Gastroesophageal sphincter (tissue), 4 donors: Measurements from ENCODE around the gene DYSF. TPM values are rescaled to one million over a fixed set of nuclear protein-coding genes. Genes with fewer than 3 reads are reported as not detected.

ENCODE experiments used
- ATAC-seq: fragments of 150-250 bp; one replicate; pipeline ENCODE4 v1.9.1; 2016; ENCODE audit warnings: mild to moderate bottlenecking, moderate library complexity
- H3K27ac ChIP-seq, 4 donors: fragments of 200-600 bp; sonication (generic) in 3 of 4; 1 replicate in 3 of 4; 2 replicates in 1 of 4; pipeline ENCODE4 v1.5.1; 2016 to 2019
- H3K27me3 ChIP-seq: fragments of 200-600 bp; sonication (generic); one replicate; pipeline ENCODE4 v1.5.1; 2019
- H3K36me3 ChIP-seq, 2 donors: fragments of 200-600 bp; sonication (generic); one replicate each; pipeline ENCODE4 v1.5.1; 2019; ENCODE audit warnings: control low read depth in 1 of 2
- H3K4me1 ChIP-seq, 3 donors: fragments of 200-600 bp; sonication (generic); 1 replicate in 2 of 3; 2 replicates in 1 of 3; pipeline ENCODE4 v1.5.1; 2016 to 2019; ENCODE audit warnings: control low read depth in 2 of 3
- H3K4me3 ChIP-seq, 2 donors: fragments of 200-600 bp; sonication (generic); one replicate each; pipeline ENCODE4 v1.5.1; 2019; ENCODE audit warnings: mild to moderate bottlenecking in 1 of 2, moderate library complexity in 1 of 2
- H3K9me3 ChIP-seq, 3 donors: fragments of 200-600 bp; sonication (generic); one replicate each; pipeline ENCODE4 v1.5.1; 2017 to 2019; ENCODE audit warnings: control low read depth in 2 of 3
- EP300 ChIP-seq: sonication (generic); formaldehyde crosslinking; IDR thresholded peaks from one replicate; pipeline ENCODE4 v1.6.1; 2017; ENCODE audit warnings: antibody characterized with exemption, mild to moderate bottlenecking
- POLR2A ChIP-seq, 2 donors: fragments of 450-650 bp; IDR thresholded peaks; one replicate each; pipeline ENCODE4 v1.6.1; 2017; ENCODE audit warnings: antibody characterized with exemption in 2 of 2, mild to moderate bottlenecking in 2 of 2, moderate library complexity in 1 of 2
- POLR2AphosphoS5 ChIP-seq: sonication (generic); formaldehyde crosslinking; IDR thresholded peaks from one replicate; pipeline ENCODE4 v1.6.1; 2017; ENCODE audit warnings: antibody characterized with exemption
- WGBS, 2 donors: methylation state at CpG; one replicate each; pipeline ENCODE4 v1.1.5; 2018; ENCODE audit warnings: low coverage in 1 of 2; 5-methylcytosine and 5-hydroxymethylcytosine counted together
- total RNA-seq, 4 donors: library from RNA; depleted of rRNA; stranded (reverse); fragments of >200 nt; gene quantifications; one replicate each; pipeline ENCODE4 v1.1.0, GENCODE V29; 2016
- TF ChIP-seq, protein P1 (sequence below), 4 experiments: fragments of 200-600 bp in 2 of 4; fragments of 450-650 bp in 2 of 4; sonication (generic) in 1 of 4; IDR thresholded peaks; one replicate each; pipeline ENCODE4 v1.5.1; 2017 to 2019; ENCODE audit warnings: antibody characterized with exemption in 4 of 4, mild to moderate bottlenecking in 2 of 4, moderate library complexity in 2 of 4

DYSF gene
- total RNA-seq, 4 donors from 2014 or later, result 11.0 to 50.1 (median 17.4) TPM

DNA sequence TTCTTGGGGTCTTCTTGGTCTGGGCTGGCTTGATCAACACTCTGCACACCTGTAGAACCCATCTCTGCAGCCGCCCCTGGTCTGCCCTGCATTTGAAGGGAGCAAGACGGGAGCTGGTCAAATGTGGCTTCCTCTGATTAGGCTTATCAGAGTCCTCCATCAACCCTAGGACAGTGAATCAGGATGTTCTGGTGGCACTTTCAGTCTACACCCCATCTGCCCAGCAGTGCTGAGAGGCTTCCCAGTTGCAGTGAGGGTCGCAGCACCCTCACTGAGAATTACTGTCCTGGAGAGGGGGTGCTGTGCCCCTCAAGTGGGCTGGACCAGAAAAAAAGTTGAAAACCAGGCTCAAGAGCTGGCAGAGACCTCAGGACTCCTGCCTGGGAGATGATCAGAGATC lies 152.9 kb downstream of the DYSF start:
- no peaks in the 10 kb centered on the region for H3K9me3 ChIP-seq
- ATAC-seq, result no peak
- no peaks in the 10 kb centered on the region for H3K27me3 ChIP-seq
- WGBS, 2 donors, result 100% methylated on average over 1 of the region's 3 CpGs; no CpG with 5 or more reads in 1 of the 2 donors
- TF ChIP-seq POLR2A (IDR thresholded peaks at IDR 0.05) (no peak), EP300 (no peak), POLR2AphosphoS5 (no peak)
- TF ChIP-seq, protein P1, sequence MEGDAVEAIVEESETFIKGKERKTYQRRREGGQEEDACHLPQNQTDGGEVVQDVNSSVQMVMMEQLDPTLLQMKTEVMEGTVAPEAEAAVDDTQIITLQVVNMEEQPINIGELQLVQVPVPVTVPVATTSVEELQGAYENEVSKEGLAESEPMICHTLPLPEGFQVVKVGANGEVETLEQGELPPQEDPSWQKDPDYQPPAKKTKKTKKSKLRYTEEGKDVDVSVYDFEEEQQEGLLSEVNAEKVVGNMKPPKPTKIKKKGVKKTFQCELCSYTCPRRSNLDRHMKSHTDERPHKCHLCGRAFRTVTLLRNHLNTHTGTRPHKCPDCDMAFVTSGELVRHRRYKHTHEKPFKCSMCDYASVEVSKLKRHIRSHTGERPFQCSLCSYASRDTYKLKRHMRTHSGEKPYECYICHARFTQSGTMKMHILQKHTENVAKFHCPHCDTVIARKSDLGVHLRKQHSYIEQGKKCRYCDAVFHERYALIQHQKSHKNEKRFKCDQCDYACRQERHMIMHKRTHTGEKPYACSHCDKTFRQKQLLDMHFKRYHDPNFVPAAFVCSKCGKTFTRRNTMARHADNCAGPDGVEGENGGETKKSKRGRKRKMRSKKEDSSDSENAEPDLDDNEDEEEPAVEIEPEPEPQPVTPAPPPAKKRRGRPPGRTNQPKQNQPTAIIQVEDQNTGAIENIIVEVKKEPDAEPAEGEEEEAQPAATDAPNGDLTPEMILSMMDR (IDR thresholded peaks at IDR 0.05), result no peak
- H3K36me3 ChIP-seq, result peaks cover 0 to 42% of the 10 kb centered on the region in 2 donors
- peaks cover 0 to 26% (median 6%) of the 10 kb centered on the region in 3 donors for H3K4me1 ChIP-seq
- no peak overlapping the region for H3K27ac ChIP-seq
- H3K4me3 ChIP-seq, result no peak overlapping the region

DNA sequence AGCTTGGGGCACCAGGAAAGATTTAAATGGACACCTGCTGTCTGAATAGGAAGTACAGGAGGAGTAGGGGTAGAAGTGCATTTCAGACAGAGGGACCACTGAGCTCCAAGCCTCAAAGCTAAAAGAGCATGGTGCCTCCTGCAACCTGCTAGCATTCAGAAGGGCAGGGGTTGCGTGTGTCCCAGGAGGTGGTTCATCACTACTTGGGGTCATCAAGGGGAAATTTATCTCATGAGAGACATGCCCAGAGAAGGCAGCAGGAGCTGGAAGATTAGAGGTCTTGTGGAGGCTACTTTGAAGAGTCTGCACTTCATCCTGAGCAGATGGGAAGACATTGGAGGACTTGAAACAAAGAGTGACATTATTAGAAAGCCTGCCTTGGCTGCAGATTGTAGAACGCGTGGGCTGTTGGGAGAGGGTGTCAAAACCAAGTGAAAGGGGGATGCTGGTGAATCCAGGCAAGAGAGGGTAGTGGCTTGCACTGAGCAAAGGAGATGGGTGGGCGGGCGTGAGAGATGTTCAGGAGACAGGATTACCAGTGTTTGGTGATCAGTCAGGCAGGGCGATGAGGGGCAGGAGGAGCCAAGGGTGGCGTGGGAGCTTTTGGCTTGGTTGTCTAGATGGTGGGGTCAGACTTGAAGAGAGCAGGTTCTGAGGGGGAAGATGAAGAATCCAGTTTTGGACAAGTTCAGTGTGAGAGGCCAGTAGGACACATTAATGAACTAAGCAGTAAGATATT lies 154.0 kb downstream of the DYSF start:
- peaks cover 0 to 26% (median 6%) of the 10 kb centered on the region in 3 donors for H3K4me1 ChIP-seq
- H3K4me3 ChIP-seq, result no peak overlapping the region
- H3K27me3 ChIP-seq, result no peaks in the 10 kb centered on the region
- ATAC-seq, result no peak
- TF ChIP-seq POLR2AphosphoS5 (no peak), POLR2A (IDR thresholded peaks at IDR 0.05) (no peak), EP300 (no peak)
- TF ChIP-seq, protein P1 (IDR thresholded peaks at IDR 0.05), result no peak
- H3K27ac ChIP-seq, result no peak overlapping the region
- WGBS, 2 donors, result 84 to 87% methylated on average over 6 to 7 of the region's 7 CpGs
- H3K36me3 ChIP-seq, result peaks cover 0 to 42% of the 10 kb centered on the region in 2 donors
- no peaks in the 10 kb centered on the region for H3K9me3 ChIP-seq

- Histone ChIP-seq H3K9me3 (no peaks in the 10 kb centered on the region), H3K4me1 (peaks cover 0 to 26% (median 6%) of the 10 kb centered on the region in 3 donors), H3K27ac (no peak overlapping the region), H3K4me3 (no peak overlapping the region), H3K27me3 (no peaks in the 10 kb centered on the region), H3K36me3 (peaks cover 0 to 40% of the 10 kb centered on the region in 2 donors)
- TF ChIP-seq POLR2A (IDR thresholded peaks at IDR 0.05) (no peak), POLR2AphosphoS5 (no peak), EP300 (no peak)
- TF ChIP-seq, protein P1 (IDR thresholded peaks at IDR 0.05), result no peak
- 77 to 83% methylated on average over 4 to 6 of the region's 6 CpGs for WGBS, 2 donors
- ATAC-seq, result no peak
Measured at GRCh38 chr2:71608034-71608433, 154.7 kb downstream of the DYSF start.

- no peaks in the 10 kb centered on the region for H3K9me3 ChIP-seq
- ATAC-seq, result no peak
- TF ChIP-seq, protein P1 (IDR thresholded peaks at IDR 0.05), result no peak
- no peak for TF ChIP-seq EP300
- no peaks in the 10 kb centered on the region for H3K27me3 ChIP-seq
- H3K4me1 ChIP-seq, result peaks cover 0 to 22% (median 6%) of the 10 kb centered on the region in 3 donors
- H3K4me3 ChIP-seq, result no peak overlapping the region
- WGBS, 2 donors, result 37 to 63% methylated on average over 2 of the region's 12 CpGs
- peaks cover 0 to 40% of the 10 kb centered on the region in 2 donors for H3K36me3 ChIP-seq
- H3K27ac ChIP-seq, result no peak overlapping the region
Measured at GRCh38 chr2:71608441-71608840, 155.1 kb downstream of the DYSF start.

GRCh38 chr2:71609029-71609428 lies 155.7 kb downstream of the DYSF start:
- ATAC-seq, result no peak
- H3K27ac ChIP-seq, result no peak overlapping the region
- peaks cover 0 to 40% of the 10 kb centered on the region in 2 donors for H3K36me3 ChIP-seq
- no peaks in the 10 kb centered on the region for H3K27me3 ChIP-seq
- peaks cover 0 to 18% (median 3%) of the 10 kb centered on the region in 3 donors for H3K4me1 ChIP-seq
- no peaks in the 10 kb centered on the region for H3K9me3 ChIP-seq
- H3K4me3 ChIP-seq, result no peak overlapping the region
- TF ChIP-seq, protein P1 (IDR thresholded peaks at IDR 0.05), result no peak
- TF ChIP-seq POLR2A (IDR thresholded peaks at IDR 0.05), result no peak
- no peak for TF ChIP-seq EP300
- no peak for TF ChIP-seq POLR2AphosphoS5
- 40% methylated on average over 1 of the region's 1 CpG; no CpG with 5 or more reads in 1 of the 2 donors for WGBS, 2 donors
